ENCODE results near the gene ADA. TPM values are rescaled to one million over a fixed set of nuclear protein-coding genes. Genes with fewer than 3 reads are reported as not detected.

The ADA gene
- total and polyA plus RNA-seq, 2 of the 13 experiments (the other 11 are each of a cell fraction or from before 2014, with no cell fraction given): 2.5 to 11.3 TPM

- no peak for TF ChIP-seq GLI4 (CRISPR knock-in tag; IDR thresholded peaks at IDR 0.05; ENCODE audit: borderline replicate concordance)
- TF ChIP-seq MTF2 (CRISPR knock-in tag; IDR thresholded peaks at IDR 0.05; ENCODE audit: borderline replicate concordance): no peak
- no peak for TF ChIP-seq ZNF720 (CRISPR knock-in tag; IDR thresholded peaks at IDR 0.05)
- no peak for TF ChIP-seq ZFYVE20 (CRISPR knock-in tag; IDR thresholded peaks at IDR 0.05; ENCODE audit: borderline replicate concordance, low read depth)
- no peak for TF ChIP-seq ZBTB2 (CRISPR knock-in tag; IDR thresholded peaks at IDR 0.05; ENCODE audit: low read depth)
- TF ChIP-seq FOXO4 (CRISPR knock-in tag; conservative IDR thresholded peaks at IDR 0.05): no peak
- no peak for TF ChIP-seq ZNF160 (CRISPR knock-in tag; IDR thresholded peaks at IDR 0.05)
- TF ChIP-seq KIAA2018 (CRISPR knock-in tag; IDR thresholded peaks at IDR 0.05; ENCODE audit: borderline replicate concordance): no peak
- peak; percentile 90 for TF ChIP-seq ZNF687 (CRISPR knock-in tag; IDR thresholded peaks at IDR 0.05)
- TF ChIP-seq ASH2L (IDR thresholded peaks at IDR 0.05; ENCODE audit: insufficient read length, low read depth, low read length): peak; percentile 49
- TF ChIP-seq ZNF570 (CRISPR knock-in tag; IDR thresholded peaks at IDR 0.05; ENCODE audit: borderline replicate concordance): no peak
Measured at GRCh38 chr20:44642203-44643153, 9.0 kb downstream of the ADA start (continued).

Measured in HepG2 (cell line).